ENCODE results near the gene SCLY.

SCLY gene

GRCh38 chr2:238148981-238149380, 88.2 kb downstream of the SCLY start:
- H3K4me1 ChIP-seq (ENCODE audit: control insufficient read depth in 2 of 2, insufficient read depth in 2 of 2, low read length in 2 of 2): no peaks in the 10 kb centered on the region
- H3K27ac ChIP-seq (ENCODE audit: low read depth in 2 of 2, low read length in 2 of 2): no peak overlapping the region

More at GRCh38 chr2:238148981-238149380, 88.2 kb downstream of the SCLY start:
- H3K4me3 ChIP-seq (ENCODE audit: low read length in 2 of 2): no peak overlapping the region
- no peaks in the 10 kb centered on the region for H3K9me3 ChIP-seq (ENCODE audit: control insufficient read depth in 2 of 2, low read length in 2 of 2)
- no peaks in the 10 kb centered on the region for H3K36me3 ChIP-seq (ENCODE audit: control insufficient read depth in 2 of 2, insufficient read depth in 2 of 2, low read length in 2 of 2)
- no peaks in the 10 kb centered on the region for H3K27me3 ChIP-seq (ENCODE audit: control insufficient read depth in 2 of 2, insufficient read depth in 2 of 2, low read length in 2 of 2)
- no peak overlapping the region for H3K9ac ChIP-seq (ENCODE audit: low read depth in 1 of 2, low read length in 2 of 2)
